ENCODE data around the gene KLHL25. TPM values are rescaled to one million over a fixed set of nuclear protein-coding genes. Genes with fewer than 3 reads are reported as not detected.

KLHL25 gene
- total RNA-seq, 1 donor from 2014 or later = 4.0 TPM

DNA sequence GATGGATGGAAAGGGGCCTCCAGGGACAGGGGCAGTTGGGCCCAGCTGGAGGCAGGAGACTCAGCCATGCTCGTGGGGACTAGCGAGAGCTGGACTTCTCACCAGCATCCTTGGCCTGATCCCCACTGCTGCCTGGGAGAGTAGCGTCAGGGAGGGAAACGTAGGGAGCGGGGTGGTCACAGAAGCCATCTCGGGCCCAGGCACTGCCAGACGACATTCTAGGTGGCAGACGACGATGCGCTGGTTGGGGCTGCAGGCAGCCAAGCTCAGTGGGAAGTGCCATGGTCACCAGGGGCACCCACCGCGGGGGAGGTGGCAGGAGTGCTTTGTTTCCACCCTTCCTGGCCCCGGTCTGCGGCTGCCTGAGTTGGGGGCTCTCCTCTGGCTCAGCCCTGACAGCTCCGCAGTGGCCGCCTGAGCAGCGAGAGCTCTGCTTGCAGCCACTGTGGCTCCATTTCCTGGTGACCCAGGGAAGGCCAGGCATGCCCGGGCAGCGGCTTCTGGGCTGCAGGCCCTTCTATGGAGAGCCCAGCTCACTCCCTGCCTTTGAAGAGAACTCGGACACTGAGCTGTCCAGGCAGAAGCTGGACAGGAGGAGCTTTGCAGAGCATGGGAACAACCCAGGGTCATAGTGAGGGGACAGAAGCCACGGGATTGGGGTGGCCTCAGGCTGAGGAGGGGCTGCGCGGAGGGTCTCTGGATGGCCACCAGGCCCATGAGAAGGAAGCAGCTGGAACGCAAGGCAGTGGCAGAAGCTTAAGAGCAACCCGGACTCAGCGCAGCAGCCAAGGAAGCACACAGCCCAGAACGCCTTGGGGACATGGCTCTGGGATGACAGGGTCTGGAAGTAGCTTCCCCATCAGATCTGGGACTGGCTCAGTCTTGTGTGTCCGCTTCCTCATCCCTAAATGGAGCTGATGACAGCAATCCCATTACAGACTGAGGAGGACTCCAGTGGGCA lies 30.8 kb downstream of the KLHL25 start:
- Histone ChIP-seq H3K4me3 (no peak overlapping the region), H3K4me1 (peaks cover 54% of the 10 kb centered on the region), H3K27ac (replicated peaks) (peak overlapping the region; percentile 70), H3K27me3 (ENCODE audit: low read depth) (no peaks in the 10 kb centered on the region), H3K36me3 (peaks cover 17% of the 10 kb centered on the region), H3K9me3 (replicated peaks) (no peaks in the 10 kb centered on the region)
- TF ChIP-seq, protein P1, sequence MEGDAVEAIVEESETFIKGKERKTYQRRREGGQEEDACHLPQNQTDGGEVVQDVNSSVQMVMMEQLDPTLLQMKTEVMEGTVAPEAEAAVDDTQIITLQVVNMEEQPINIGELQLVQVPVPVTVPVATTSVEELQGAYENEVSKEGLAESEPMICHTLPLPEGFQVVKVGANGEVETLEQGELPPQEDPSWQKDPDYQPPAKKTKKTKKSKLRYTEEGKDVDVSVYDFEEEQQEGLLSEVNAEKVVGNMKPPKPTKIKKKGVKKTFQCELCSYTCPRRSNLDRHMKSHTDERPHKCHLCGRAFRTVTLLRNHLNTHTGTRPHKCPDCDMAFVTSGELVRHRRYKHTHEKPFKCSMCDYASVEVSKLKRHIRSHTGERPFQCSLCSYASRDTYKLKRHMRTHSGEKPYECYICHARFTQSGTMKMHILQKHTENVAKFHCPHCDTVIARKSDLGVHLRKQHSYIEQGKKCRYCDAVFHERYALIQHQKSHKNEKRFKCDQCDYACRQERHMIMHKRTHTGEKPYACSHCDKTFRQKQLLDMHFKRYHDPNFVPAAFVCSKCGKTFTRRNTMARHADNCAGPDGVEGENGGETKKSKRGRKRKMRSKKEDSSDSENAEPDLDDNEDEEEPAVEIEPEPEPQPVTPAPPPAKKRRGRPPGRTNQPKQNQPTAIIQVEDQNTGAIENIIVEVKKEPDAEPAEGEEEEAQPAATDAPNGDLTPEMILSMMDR (IDR thresholded peaks at IDR 0.05; ENCODE audit: borderline replicate concordance) = no peak
- DNase-seq = no peak
- intact Hi-C loops (cut with micrococcal nuclease) = no loop called here

DNA sequence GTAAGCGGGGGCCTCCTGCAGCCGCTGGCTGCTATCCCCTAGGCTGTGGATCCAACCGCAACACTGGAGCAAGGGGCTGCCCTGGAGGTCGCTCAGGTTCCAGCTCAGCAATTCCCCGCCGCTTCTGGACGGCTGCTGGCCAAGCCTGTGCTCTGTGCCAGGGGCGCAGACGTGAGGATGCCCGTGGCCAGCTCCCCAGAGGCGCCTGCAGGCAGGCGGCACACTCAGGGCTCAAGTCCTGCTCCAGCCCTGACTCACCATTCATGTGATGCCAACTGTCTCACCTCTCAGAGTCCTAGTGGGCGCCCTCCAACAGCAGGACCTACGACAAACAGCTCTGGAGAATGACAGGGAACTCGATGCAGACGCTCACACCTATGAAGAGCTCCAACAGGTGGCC lies 31.6 kb downstream of the KLHL25 start:
- Histone ChIP-seq H3K4me1 (peaks cover 62% of the 10 kb centered on the region), H3K4me3 (no peak overlapping the region), H3K27me3 (ENCODE audit: low read depth) (no peaks in the 10 kb centered on the region), H3K9me3 (replicated peaks) (no peaks in the 10 kb centered on the region), H3K27ac (replicated peaks) (peak overlapping the region; percentile 70), H3K36me3 (peaks cover 9% of the 10 kb centered on the region)
- peak; percentile 67 for DNase-seq
- intact Hi-C loops (cut with micrococcal nuclease) = no loop called here
- TF ChIP-seq, protein P1 (IDR thresholded peaks at IDR 0.05; ENCODE audit: borderline replicate concordance) = peak; percentile 15

DNA sequence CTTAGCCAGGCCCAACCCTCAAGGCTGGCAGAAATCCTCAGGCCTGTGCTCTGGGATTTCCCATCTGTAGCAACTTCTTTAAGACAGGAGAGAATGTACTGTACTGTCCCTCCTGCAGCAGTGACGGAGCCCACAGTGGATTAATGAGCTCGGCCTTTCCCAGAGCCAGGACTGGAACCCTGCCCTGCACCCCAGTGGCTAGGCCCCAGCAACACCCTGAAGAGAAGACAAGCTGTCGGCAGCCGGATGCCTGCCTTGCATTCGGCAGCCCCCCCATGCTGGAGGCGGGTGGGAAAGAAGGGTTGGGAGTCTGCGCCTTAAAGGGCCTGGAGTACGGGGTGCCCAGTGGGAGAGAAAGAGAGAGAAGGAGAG lies 32.0 kb downstream of the KLHL25 start:
- Histone ChIP-seq H3K27me3 (ENCODE audit: low read depth) (no peaks in the 10 kb centered on the region), H3K27ac (replicated peaks) (peak overlapping the region; percentile 70), H3K36me3 (peaks cover 8% of the 10 kb centered on the region), H3K4me1 (peaks cover 66% of the 10 kb centered on the region), H3K4me3 (no peak overlapping the region), H3K9me3 (replicated peaks) (no peaks in the 10 kb centered on the region)
- TF ChIP-seq, protein P1 (IDR thresholded peaks at IDR 0.05; ENCODE audit: borderline replicate concordance) = no peak
- intact Hi-C loops (cut with micrococcal nuclease) = no loop called here
- DNase-seq = peak; percentile 59

DNA sequence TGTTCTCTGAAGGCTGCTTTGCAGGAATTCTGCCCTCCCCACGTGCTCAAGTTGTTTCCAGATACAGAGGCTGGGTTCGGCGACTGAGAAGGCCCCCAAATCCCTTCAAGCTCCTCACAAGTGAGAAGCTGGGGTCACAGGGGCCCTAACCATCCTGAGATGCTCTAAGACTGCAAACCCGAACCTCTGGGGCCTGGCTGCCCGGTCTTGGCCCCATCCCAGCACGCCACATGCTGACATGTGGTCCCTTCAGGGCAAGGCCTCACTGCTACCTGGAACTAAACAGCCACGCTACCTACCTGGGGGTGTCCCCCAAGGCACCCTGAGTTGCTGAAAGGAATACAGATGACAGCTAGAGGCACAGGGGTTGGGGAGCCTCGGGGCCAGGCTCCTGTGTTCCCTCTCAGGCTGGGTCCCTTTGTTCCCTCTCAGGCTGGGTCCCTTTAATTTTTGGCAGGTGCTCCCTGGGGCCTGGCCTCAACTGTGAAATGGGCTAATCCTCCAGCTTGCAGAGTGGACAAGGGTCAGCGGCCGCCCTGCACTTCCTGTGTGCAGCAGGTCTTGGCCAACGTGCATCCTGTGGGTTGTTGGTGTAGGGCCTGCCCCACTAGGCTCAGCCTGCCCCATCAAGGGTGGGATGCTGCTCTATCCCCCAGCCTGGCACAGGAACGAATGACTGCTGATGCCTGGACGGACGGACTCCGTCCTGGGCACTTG lies 32.5 kb downstream of the KLHL25 start:
- H3K9me3 ChIP-seq (replicated peaks) = no peaks in the 10 kb centered on the region
- intact Hi-C loops (cut with micrococcal nuclease) = no loop called here
- peaks cover 8% of the 10 kb centered on the region for H3K36me3 ChIP-seq
- H3K4me1 ChIP-seq = peaks cover 70% of the 10 kb centered on the region
- peak overlapping the region; percentile 70 for H3K27ac ChIP-seq (replicated peaks)
- H3K27me3 ChIP-seq (ENCODE audit: low read depth) = no peaks in the 10 kb centered on the region
- TF ChIP-seq, protein P1 (IDR thresholded peaks at IDR 0.05; ENCODE audit: borderline replicate concordance) = no peak
- no peak overlapping the region for H3K4me3 ChIP-seq
- DNase-seq = no peak

DNA sequence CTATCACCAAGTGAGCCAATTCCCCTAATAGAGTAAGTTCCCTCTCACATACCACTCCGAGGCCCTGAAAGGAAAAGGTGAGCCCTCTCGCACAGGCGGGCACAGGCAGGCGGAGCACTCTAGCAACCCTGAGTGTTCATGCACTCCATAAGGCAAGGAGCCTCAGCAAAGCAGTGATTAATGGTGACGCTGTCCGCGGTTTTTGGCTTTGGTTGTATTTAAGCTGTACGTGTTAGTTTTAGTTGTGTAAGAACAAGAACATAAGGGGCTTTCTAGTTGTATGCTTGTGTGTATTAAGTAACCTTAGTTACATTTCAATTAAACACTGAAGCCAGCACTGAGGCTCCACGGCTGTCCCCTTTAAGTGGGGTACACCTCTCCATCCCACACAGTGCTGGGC lies 33.1 kb downstream of the KLHL25 start:
- TF ChIP-seq, protein P1 (IDR thresholded peaks at IDR 0.05; ENCODE audit: borderline replicate concordance) = no peak
- no peak for DNase-seq
- H3K4me3 ChIP-seq = no peak overlapping the region
- peaks cover 8% of the 10 kb centered on the region for H3K36me3 ChIP-seq
- intact Hi-C loops (cut with micrococcal nuclease) = no loop called here
- H3K27me3 ChIP-seq (ENCODE audit: low read depth) = no peaks in the 10 kb centered on the region
- no peak overlapping the region for H3K27ac ChIP-seq (replicated peaks)
- H3K9me3 ChIP-seq (replicated peaks) = no peaks in the 10 kb centered on the region
- peaks cover 74% of the 10 kb centered on the region for H3K4me1 ChIP-seq

Data from left ventricle myocardium inferior (tissue), 1 donor.